GM13977 (cell line): ENCODE measurements around the gene CTNND1.
A peak's percentile ranks its signal among the peaks of the same experiment; 100 is the strongest.

ENCODE experiments used
- DNase-seq: peaks from one replicate; pipeline ENCODE4 v3.0.0; 2012; ENCODE audit warnings: low spot score
- CTCF ChIP-seq: IDR thresholded peaks from 2 replicates; pipeline ENCODE4 v1.5.1; 2012; ENCODE audit warnings: mild to moderate bottlenecking, control low read depth; ENCODE audit not compliant: insufficient read depth; ENCODE audit errors: extremely low read depth, missing control alignments
- in situ Hi-C: fragments of 300-500 bp; cut with MboI; formaldehyde crosslinking; loops from one replicate; pipeline ENCODE4 v1.12.0; 2022; ENCODE audit warnings: low sequenced_read_pairs, low pct_unique_long_range_greater_than_20kb, mixed read lengths, inconsistent platforms; ENCODE audit not compliant: unreplicated experiment

The CTNND1 gene

GRCh38 chr11:57798905-57799559 is 37.4 kb downstream of the CTNND1 start:
- in situ Hi-C loops = loop anchor here (10.0 kb wide), 1 partner anchor 54 kb away; the partner anchor contains the start of gene SELENOH
- no peak for TF ChIP-seq CTCF
- no peak for DNase-seq

GRCh38 chr11:57800444-57801182 is 39.0 kb downstream of the CTNND1 start:
- in situ Hi-C loops = loop anchor here (25.0 kb wide), 2 partner anchors 238 to 712 kb away; partner anchors contain the start of genes OR5B21 and UBE2L6
- DNase-seq = peak; percentile 66
- peak; percentile 75 for TF ChIP-seq CTCF

GRCh38 chr11:57801183-57801485 is 39.5 kb downstream of the CTNND1 start:
- TF ChIP-seq CTCF = no peak
- in situ Hi-C loops = loop anchor here (25.0 kb wide), 2 partner anchors 239 to 711 kb away; partner anchors contain the start of genes OR5B21 and UBE2L6
- no peak for DNase-seq

GRCh38 chr11:57802411-57802810 is 40.8 kb downstream of the CTNND1 start:
- DNase-seq = no peak
- in situ Hi-C loops = loop anchor here (25.0 kb wide), 2 partner anchors 240 to 710 kb away; partner anchors contain the start of genes OR5B21 and UBE2L6
- no peak for TF ChIP-seq CTCF

GRCh38 chr11:57804466-57804865 is 42.9 kb downstream of the CTNND1 start:
- no peak for DNase-seq
- TF ChIP-seq CTCF = no peak
- in situ Hi-C loops = loop anchor here (25.0 kb wide), 2 partner anchors 242 to 708 kb away; partner anchors contain the start of genes OR5B21 and UBE2L6

- DNase-seq = no peak
- no peak for TF ChIP-seq CTCF
- in situ Hi-C loops = loop anchor here (25.0 kb wide), 2 partner anchors 243 to 707 kb away; partner anchors contain the start of genes OR5B21 and UBE2L6
Observed at GRCh38 chr11:57805780-57806179, 44.2 kb downstream of the CTNND1 start.
